Vagina (tissue), 2 donors: ENCODE data around the gene ZNF320.
"Not testable (repeated sequence)": the region's sequence is repeated elsewhere in the genome, so short reads cannot be mapped to it uniquely, and the experiment has no call there.

Experiments
- POLR2A ChIP-seq, 2 donors: fragments of 450-650 bp; IDR thresholded peaks; one replicate each; pipeline ENCODE4 v1.6.1; 2017; ENCODE audit warnings: antibody characterized with exemption in 2 of 2, mild to moderate bottlenecking in 2 of 2, moderate library complexity in 2 of 2
- POLR2AphosphoS5 ChIP-seq, 2 donors: sonication (generic); formaldehyde crosslinking; IDR thresholded peaks; one replicate each; pipeline ENCODE4 v1.9.0; 2017; ENCODE audit warnings: antibody characterized with exemption in 2 of 2, mild to moderate bottlenecking in 2 of 2, low read depth in 1 of 2; ENCODE audit not compliant: insufficient read depth in 1 of 2
- TF ChIP-seq, protein P1 (sequence below), 3 experiments: fragments of 450-650 bp in 2 of 3; fragments of 200-600 bp in 1 of 3; sonication (generic) in 1 of 3; IDR thresholded peaks; one replicate each; pipeline ENCODE4 v1.5.1; 2017 to 2019; ENCODE audit warnings: antibody characterized with exemption in 3 of 3, mild to moderate bottlenecking in 2 of 3, moderate library complexity in 2 of 3

DNA sequence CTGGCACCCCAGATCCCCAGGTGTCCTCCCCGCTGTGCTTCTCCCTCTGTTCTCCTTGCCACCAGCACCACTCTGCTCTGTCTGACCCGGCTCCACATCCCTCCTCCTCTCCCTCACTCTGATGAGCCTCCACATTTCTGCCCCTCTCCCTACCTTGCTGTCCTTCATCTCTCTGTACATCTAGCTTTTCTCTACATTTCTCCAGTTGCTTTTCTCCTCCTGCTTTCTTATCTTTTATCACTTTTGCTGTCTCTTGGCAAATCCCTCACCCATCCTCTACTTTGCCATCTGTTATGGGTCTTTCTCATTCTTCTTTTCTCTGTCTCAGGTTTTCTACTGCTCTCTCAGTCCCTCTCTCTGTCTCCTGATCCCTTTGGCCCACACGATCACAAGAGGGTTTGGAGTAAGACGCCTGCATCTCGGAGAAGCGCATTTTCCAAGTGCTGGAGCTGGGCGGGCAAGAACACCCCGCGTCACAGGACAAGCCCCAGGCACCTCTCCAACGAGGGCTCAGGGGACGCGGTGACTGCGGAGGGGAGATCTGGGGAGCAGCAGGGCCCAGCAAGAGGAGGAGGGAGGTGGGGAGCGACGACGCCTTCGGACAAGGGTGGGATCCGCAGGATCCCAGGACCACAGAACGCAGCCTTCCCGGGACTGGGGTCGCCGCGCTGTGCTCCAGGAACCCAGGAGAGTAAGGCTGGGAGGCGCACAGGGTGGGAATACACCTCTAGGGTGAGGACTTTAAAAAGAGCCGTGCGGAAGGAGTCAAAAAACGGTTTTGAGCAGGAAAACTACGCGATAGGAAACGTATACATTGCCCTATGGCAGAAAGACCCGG is 40.7 kb downstream of the ZNF320 start:
- TF ChIP-seq, protein P1, sequence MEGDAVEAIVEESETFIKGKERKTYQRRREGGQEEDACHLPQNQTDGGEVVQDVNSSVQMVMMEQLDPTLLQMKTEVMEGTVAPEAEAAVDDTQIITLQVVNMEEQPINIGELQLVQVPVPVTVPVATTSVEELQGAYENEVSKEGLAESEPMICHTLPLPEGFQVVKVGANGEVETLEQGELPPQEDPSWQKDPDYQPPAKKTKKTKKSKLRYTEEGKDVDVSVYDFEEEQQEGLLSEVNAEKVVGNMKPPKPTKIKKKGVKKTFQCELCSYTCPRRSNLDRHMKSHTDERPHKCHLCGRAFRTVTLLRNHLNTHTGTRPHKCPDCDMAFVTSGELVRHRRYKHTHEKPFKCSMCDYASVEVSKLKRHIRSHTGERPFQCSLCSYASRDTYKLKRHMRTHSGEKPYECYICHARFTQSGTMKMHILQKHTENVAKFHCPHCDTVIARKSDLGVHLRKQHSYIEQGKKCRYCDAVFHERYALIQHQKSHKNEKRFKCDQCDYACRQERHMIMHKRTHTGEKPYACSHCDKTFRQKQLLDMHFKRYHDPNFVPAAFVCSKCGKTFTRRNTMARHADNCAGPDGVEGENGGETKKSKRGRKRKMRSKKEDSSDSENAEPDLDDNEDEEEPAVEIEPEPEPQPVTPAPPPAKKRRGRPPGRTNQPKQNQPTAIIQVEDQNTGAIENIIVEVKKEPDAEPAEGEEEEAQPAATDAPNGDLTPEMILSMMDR (IDR thresholded peaks at IDR 0.05) = not testable (repeated sequence)
- not testable (repeated sequence) for TF ChIP-seq POLR2A (IDR thresholded peaks at IDR 0.05); POLR2AphosphoS5 (IDR thresholded peaks at IDR 0.05; ENCODE audit: insufficient read depth in 1 of 2, low read depth in 1 of 2)
